HG02885 (cell line): ENCODE results near the gene VPS8.

Experiments used
- ATAC-seq: cut with Tn5 transposase; IDR thresholded peaks from one replicate; pipeline ENCODE4 v1.9.1; 2021; ENCODE audit warnings: mild to moderate bottlenecking; ENCODE audit not compliant: unreplicated experiment, poor library complexity

The VPS8 gene

DNA sequence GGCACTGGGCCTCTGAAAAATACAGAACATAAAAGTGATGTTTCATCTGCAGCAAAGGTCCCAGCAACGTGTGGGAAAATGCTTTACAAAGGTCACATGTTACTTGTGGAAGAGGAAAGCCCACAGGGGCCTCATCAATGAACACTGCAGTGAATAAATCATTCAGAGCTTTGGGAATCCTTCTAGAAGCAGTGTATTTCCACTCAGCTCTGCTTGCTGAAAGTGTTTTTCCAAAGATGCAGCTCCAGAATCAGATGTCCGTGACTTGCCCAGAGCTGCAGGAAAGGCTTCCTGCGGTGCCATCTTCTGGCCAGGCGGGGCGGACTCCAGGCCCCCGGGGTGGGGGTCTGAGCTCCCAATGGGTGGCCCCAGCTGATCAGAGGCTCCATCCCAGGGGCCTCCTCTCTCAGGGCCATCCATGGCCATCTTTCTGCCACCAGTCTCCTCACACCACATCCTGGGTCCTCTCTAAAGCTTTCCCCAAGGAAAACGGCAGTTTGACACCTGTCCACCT lies 259.4 kb downstream of the VPS8 start:
- ATAC-seq: no peak

GRCh38 chr3:185075547-185075946 lies 263.6 kb downstream of the VPS8 start:
- ATAC-seq: no peak

DNA sequence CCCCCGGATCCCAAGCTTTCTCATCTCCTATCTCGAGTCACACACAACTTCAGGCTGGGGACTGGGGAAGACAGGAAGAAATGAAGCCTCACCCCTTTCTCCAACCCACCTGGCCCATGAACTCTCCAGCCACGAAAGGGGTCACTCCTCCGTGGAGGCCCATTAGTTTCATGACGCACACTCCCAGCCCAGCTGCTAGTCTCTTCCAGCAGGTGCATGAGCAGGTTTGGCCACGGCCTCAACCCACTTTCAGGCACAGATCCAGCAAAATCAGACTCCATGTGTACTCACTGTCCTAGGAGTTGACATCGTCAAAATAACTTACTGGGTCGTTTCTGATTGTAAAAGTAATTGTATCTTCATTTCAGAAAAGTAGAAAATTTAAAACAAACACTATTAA lies 264.3 kb downstream of the VPS8 start:
- ATAC-seq: no peak

DNA sequence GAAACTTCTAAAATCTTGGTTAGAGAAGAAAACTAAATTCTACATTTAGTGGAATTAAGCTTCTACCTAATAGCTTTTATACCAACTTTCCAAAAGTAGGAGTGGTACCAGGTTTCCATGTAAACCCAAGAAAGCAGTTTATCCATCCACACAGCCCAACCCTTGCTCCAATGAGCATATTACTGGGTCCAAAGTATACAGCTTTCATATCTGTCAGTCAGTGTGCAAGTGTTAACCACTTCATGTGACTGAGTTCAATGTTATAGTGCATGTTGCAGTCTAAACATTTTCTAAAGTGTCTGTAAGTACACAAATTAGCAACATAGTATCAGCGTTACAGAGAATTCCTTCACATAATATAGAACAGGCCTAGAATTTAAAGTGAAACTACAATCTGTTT lies 267.7 kb downstream of the VPS8 start:
- ATAC-seq: no peak

- ATAC-seq: no peak
These were observed 269.6 kb downstream of the VPS8 start for GRCh38 chr3:185081521-185081920.

- ATAC-seq: no peak
These were observed 270.2 kb downstream of the VPS8 start for GRCh38 chr3:185082149-185082548.

GRCh38 chr3:185082829-185083228 lies 270.9 kb downstream of the VPS8 start:
- no peak for ATAC-seq

GRCh38 chr3:185084402-185084801 lies 272.4 kb downstream of the VPS8 start:
- no peak for ATAC-seq

DNA sequence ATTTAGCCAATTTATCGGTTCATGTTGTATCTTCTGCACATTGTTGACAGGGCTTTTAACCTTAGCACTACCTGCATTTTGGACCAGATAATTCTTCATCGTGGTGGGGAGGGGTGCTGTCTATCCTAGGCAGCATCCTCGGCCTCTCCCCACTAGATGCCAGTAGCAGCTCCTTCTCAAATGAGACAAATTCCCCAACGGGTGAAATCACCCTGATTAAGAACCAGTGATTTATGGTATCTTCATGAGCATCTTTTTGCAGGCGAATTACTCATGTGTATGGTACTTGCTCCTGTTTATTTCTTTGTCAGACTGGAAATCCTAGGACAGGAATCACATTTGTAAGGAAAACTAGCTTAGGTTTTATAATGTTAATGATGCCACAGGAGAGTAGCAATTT lies 272.9 kb downstream of the VPS8 start:
- ATAC-seq: no peak

DNA sequence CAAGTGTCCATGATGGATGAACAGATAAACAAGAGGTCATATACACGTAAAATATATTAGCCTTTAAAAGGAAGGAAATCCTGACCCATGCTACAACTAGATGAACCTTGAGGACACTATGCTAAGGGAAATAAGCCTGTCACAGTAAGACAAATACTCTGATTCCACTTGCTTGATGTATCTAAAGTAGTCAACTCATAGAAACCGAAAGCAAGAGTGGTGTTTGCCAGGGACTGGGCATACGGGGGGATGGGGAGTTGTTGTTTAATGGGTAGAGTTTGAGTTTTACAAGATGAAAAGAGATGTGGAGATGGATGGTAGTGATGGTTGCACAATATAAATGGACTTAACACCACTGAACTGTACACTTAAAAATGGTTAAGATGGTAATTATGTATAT lies 275.5 kb downstream of the VPS8 start:
- ATAC-seq: no peak

- no peak for ATAC-seq
These were observed 277.4 kb downstream of the VPS8 start for GRCh38 chr3:185089343-185089742.

GRCh38 chr3:185089751-185090150 lies 277.8 kb downstream of the VPS8 start:
- no peak for ATAC-seq

GRCh38 chr3:185090811-185091210 lies 278.8 kb downstream of the VPS8 start:
- no peak for ATAC-seq

DNA sequence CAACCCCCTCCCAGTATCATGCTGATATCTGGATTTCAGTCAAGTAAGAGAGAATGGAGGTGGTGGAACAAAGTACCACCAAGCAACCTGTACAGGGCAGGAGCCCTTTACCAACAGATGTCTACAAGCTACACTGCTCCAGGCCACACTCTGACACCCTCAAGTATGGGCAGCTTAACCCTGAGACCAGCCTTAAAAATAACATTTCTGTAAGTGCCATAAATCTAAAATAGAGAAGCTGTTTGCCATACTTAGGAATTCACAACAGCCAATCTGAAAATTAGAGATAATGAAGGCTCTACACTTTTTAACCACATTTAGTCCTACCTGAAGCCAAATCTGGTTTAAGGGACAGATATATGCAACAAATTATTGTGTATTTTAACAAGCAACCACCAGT lies 281.1 kb downstream of the VPS8 start:
- no peak for ATAC-seq

- no peak for ATAC-seq
These were observed 282.7 kb downstream of the VPS8 start for GRCh38 chr3:185094697-185095096.
